Activated CD4-positive, alpha-beta T cell treated with anti-CD3 and anti-CD28 coated beads, Interleukin-2, amount 10 ng/mL, durations not matched to agents 7 days and 5 days (primary cell): ENCODE data around the gene AOC3. TPM values are rescaled to one million over a fixed set of nuclear protein-coding genes. Genes with fewer than 3 reads are reported as not detected.
"Not testable (repeated sequence)": the region's sequence is repeated elsewhere in the genome, so short reads cannot be mapped to it uniquely, and the experiment has no call there.

Experiments used
- CTCF ChIA-PET: fragments of 350-600 bp; sonication (Branson Sonifier 250); formaldehyde crosslinking; loops from one replicate; lab custom pipeline; 2021; ENCODE audit warnings: antibody characterized with exemption; lab: Charles Lee
- POLR2A ChIA-PET: fragments of 350-600 bp; sonication (Branson Sonifier 250); formaldehyde crosslinking; loops from one replicate; lab custom pipeline; 2021; ENCODE audit warnings: antibody characterized with exemption; lab: Charles Lee
- DNase-seq: peaks from one replicate; pipeline ENCODE4 v3.0.0-alpha.2; 2020
- H3K27ac Mint-ChIP-seq: one replicate; pipeline ENCODE4 v1.8.0; 2021; ENCODE audit warnings: mild to moderate bottlenecking, moderate library complexity, mixed read lengths
- H3K27me3 Mint-ChIP-seq: one replicate; pipeline ENCODE4 v1.8.0; 2021; ENCODE audit warnings: mixed read lengths
- H3K36me3 Mint-ChIP-seq: one replicate; pipeline ENCODE4 v1.8.0; 2021; ENCODE audit warnings: low read depth, mixed read lengths
- H3K4me1 Mint-ChIP-seq: one replicate; pipeline ENCODE4 v1.8.0; 2021; ENCODE audit warnings: mixed read lengths
- H3K4me3 Mint-ChIP-seq: one replicate; pipeline ENCODE4 v1.8.0; 2021; ENCODE audit warnings: mild to moderate bottlenecking, moderate library complexity, mixed read lengths
- H3K9me3 Mint-ChIP-seq: one replicate; pipeline ENCODE4 v1.8.0; 2021; ENCODE audit warnings: mixed read lengths
- total RNA-seq, 2 experiments: library from RNA; stranded (reverse); gene quantifications; one replicate each; pipeline ENCODE4 v1.2.3, GENCODE V29; 2021

The AOC3 gene
- total RNA-seq, 2 experiments from 2014 or later = 0.56 to 0.79 TPM

GRCh38 chr17:42856093-42856492 lies 5.1 kb downstream of the AOC3 start:
- not testable (repeated sequence) for H3K27ac Mint-ChIP-seq
- CTCF ChIA-PET = interaction anchor here (0.6 to 0.9 kb wide), 2 partner anchors 9 to 205 kb away, joined by 3 to 5 read pairs; no protein-coding TSS in a partner anchor

GRCh38 chr17:42856516-42856915 lies 5.5 kb downstream of the AOC3 start:
- H3K9me3 Mint-ChIP-seq, CTCF ChIA-PET, H3K27ac Mint-ChIP-seq, H3K4me1 Mint-ChIP-seq, H3K4me3 Mint-ChIP-seq, DNase-seq, H3K36me3 Mint-ChIP-seq, H3K27me3 Mint-ChIP-seq, POLR2A ChIA-PET: not testable (repeated sequence)

More at GRCh38 chr17:42856093-42856492, 5.1 kb downstream of the AOC3 start:
- DNase-seq, H3K9me3 Mint-ChIP-seq, H3K4me3 Mint-ChIP-seq, POLR2A ChIA-PET, H3K27me3 Mint-ChIP-seq, H3K36me3 Mint-ChIP-seq, H3K4me1 Mint-ChIP-seq: not testable (repeated sequence)

GRCh38 chr17:42857389-42857788 lies 6.4 kb downstream of the AOC3 start:
- POLR2A ChIA-PET = no interaction called here
- H3K9me3 Mint-ChIP-seq = no peaks in the 10 kb centered on the region
- DNase-seq = no peak
- no peak overlapping the region for H3K4me3 Mint-ChIP-seq
- CTCF ChIA-PET = interaction anchor here (1.0 kb wide), 1 partner anchor 31 kb away, joined by 3 read pairs; no protein-coding TSS in a partner anchor
- no peaks in the 10 kb centered on the region for H3K36me3 Mint-ChIP-seq
- H3K27ac Mint-ChIP-seq = no peak overlapping the region
- H3K4me1 Mint-ChIP-seq = no peaks in the 10 kb centered on the region
- H3K27me3 Mint-ChIP-seq = no peaks in the 10 kb centered on the region

- DNase-seq = no peak
- Mint-ChIP-seq H3K9me3 (peaks cover 3% of the 10 kb centered on the region), H3K4me3 (no peak overlapping the region), H3K27me3 (peaks cover 7% of the 10 kb centered on the region), H3K27ac (no peak overlapping the region), H3K4me1 (no peaks in the 10 kb centered on the region), H3K36me3 (no peaks in the 10 kb centered on the region)
- ChIA-PET CTCF (interaction anchor here (2.4 kb wide), 1 partner anchor 13 kb away, joined by 5 read pairs; no protein-coding TSS in a partner anchor), POLR2A (no interaction called here)
Observed at GRCh38 chr17:42865638-42866094, 14.7 kb downstream of the AOC3 start.

- Mint-ChIP-seq H3K27me3 (peaks cover 7% of the 10 kb centered on the region), H3K27ac (no peak overlapping the region), H3K4me1 (no peaks in the 10 kb centered on the region), H3K36me3 (no peaks in the 10 kb centered on the region), H3K4me3 (no peak overlapping the region), H3K9me3 (peaks cover 5% of the 10 kb centered on the region)
- no peak for DNase-seq
- CTCF ChIA-PET = no interaction called here
- POLR2A ChIA-PET = no interaction called here
Observed at GRCh38 chr17:42866216-42866615, 15.2 kb downstream of the AOC3 start.

GRCh38 chr17:42866631-42867575 lies 15.9 kb downstream of the AOC3 start:
- Mint-ChIP-seq H3K36me3 (no peaks in the 10 kb centered on the region), H3K27me3 (peaks cover 11% of the 10 kb centered on the region), H3K4me3 (no peak overlapping the region), H3K9me3 (peaks cover 5% of the 10 kb centered on the region), H3K27ac (no peak overlapping the region), H3K4me1 (no peaks in the 10 kb centered on the region)
- DNase-seq = no peak
- POLR2A ChIA-PET = no interaction called here
- CTCF ChIA-PET = no interaction called here

- DNase-seq, CTCF ChIA-PET, POLR2A ChIA-PET, H3K27ac Mint-ChIP-seq, H3K9me3 Mint-ChIP-seq, H3K4me3 Mint-ChIP-seq, H3K4me1 Mint-ChIP-seq, H3K36me3 Mint-ChIP-seq: not testable (repeated sequence)
- peaks cover 12% of the 10 kb centered on the region for H3K27me3 Mint-ChIP-seq
Observed at GRCh38 chr17:42867694-42868261, 16.8 kb downstream of the AOC3 start.

- H3K4me3 Mint-ChIP-seq = no peak overlapping the region
- H3K36me3 Mint-ChIP-seq = no peaks in the 10 kb centered on the region
Observed at GRCh38 chr17:42868338-42868737, 17.3 kb downstream of the AOC3 start.

GRCh38 chr17:42871647-42872046 lies 20.6 kb downstream of the AOC3 start:
- no peaks in the 10 kb centered on the region for H3K36me3 Mint-ChIP-seq
- peaks cover 5% of the 10 kb centered on the region for H3K9me3 Mint-ChIP-seq
- CTCF ChIA-PET = no interaction called here
- DNase-seq = no peak
- H3K4me1 Mint-ChIP-seq = no peaks in the 10 kb centered on the region
- H3K4me3 Mint-ChIP-seq = no peak overlapping the region
- H3K27me3 Mint-ChIP-seq = peaks cover 10% of the 10 kb centered on the region
- H3K27ac Mint-ChIP-seq = no peak overlapping the region
- POLR2A ChIA-PET = no interaction called here

More at GRCh38 chr17:42868338-42868737, 17.3 kb downstream of the AOC3 start:
- DNase-seq = no peak
- H3K4me1 Mint-ChIP-seq = no peaks in the 10 kb centered on the region
- POLR2A ChIA-PET = no interaction called here
- H3K27ac Mint-ChIP-seq = no peak overlapping the region
- H3K27me3 Mint-ChIP-seq = peaks cover 12% of the 10 kb centered on the region
- CTCF ChIA-PET = no interaction called here
- peaks cover 5% of the 10 kb centered on the region for H3K9me3 Mint-ChIP-seq

- no peak overlapping the region for H3K27ac Mint-ChIP-seq
- POLR2A ChIA-PET = no interaction called here
- H3K4me3 Mint-ChIP-seq = no peak overlapping the region
- H3K36me3 Mint-ChIP-seq = no peaks in the 10 kb centered on the region
- H3K9me3 Mint-ChIP-seq = peaks cover 5% of the 10 kb centered on the region
- CTCF ChIA-PET = no interaction called here
- peaks cover 15% of the 10 kb centered on the region for H3K27me3 Mint-ChIP-seq
- DNase-seq = no peak
- H3K4me1 Mint-ChIP-seq = no peaks in the 10 kb centered on the region
Observed at GRCh38 chr17:42872251-42872965, 21.4 kb downstream of the AOC3 start.

- Mint-ChIP-seq H3K27ac (no peak overlapping the region), H3K4me1 (no peaks in the 10 kb centered on the region), H3K36me3 (no peaks in the 10 kb centered on the region), H3K4me3 (no peak overlapping the region), H3K9me3 (peaks cover 5% of the 10 kb centered on the region), H3K27me3 (peaks cover 20% of the 10 kb centered on the region)
- DNase-seq = no peak
- ChIA-PET POLR2A (no interaction called here), CTCF (no interaction called here)
Observed at GRCh38 chr17:42873315-42873714, 22.3 kb downstream of the AOC3 start.

- DNase-seq, CTCF ChIA-PET, H3K36me3 Mint-ChIP-seq, H3K27ac Mint-ChIP-seq, H3K4me1 Mint-ChIP-seq, H3K4me3 Mint-ChIP-seq, H3K9me3 Mint-ChIP-seq, POLR2A ChIA-PET: not testable (repeated sequence)
- H3K27me3 Mint-ChIP-seq = peaks cover 25% of the 10 kb centered on the region
Observed at GRCh38 chr17:42873932-42874695, 23.1 kb downstream of the AOC3 start.
